HepG2 (cell line): ENCODE results near the gene IGFL2.

Experiments used
- ARID3A ChIP-seq: IDR thresholded peaks from 2 replicates; pipeline ENCODE4 v1.6.1; 2012; ENCODE audit warnings: low read depth, low read length, improper control_type of control experiment
- CTCF ChIP-seq: sonication (generic); formaldehyde crosslinking; IDR thresholded peaks from 2 replicates; pipeline ENCODE4 v1.5.0; 2020; ENCODE audit warnings: mild to moderate bottlenecking, missing genetic modification reagents, moderate library complexity
- ISX ChIP-seq: sonication (generic); formaldehyde crosslinking; conservative IDR thresholded peaks from 2 replicates; pipeline ENCODE4 v1.5.0; 2020; ENCODE audit warnings: missing genetic modification reagents
- SCMH1 ChIP-seq: sonication (generic); formaldehyde crosslinking; IDR thresholded peaks from 2 replicates; pipeline ENCODE4 v1.9.0; 2021; ENCODE audit warnings: missing genetic modification reagents, mild to moderate bottlenecking, borderline replicate concordance
- TAF1 ChIP-seq: sonication (generic); formaldehyde crosslinking; IDR thresholded peaks from 2 replicates; pipeline ENCODE4 v1.4.0; 2020; ENCODE audit warnings: missing genetic modification reagents
- ZNF333 ChIP-seq: sonication (generic); formaldehyde crosslinking; IDR thresholded peaks from 2 replicates; pipeline ENCODE4 v1.4.0; 2020; ENCODE audit warnings: mild to moderate bottlenecking, missing genetic modification reagents, borderline replicate concordance
- ZNF430 ChIP-seq: sonication (generic); formaldehyde crosslinking; IDR thresholded peaks from 2 replicates; pipeline ENCODE4 v1.9.0; 2021; ENCODE audit warnings: mild to moderate bottlenecking, missing genetic modification reagents

- TF ChIP-seq ZNF430 (CRISPR knock-in tag) (no peak), TAF1 (CRISPR knock-in tag) (no peak), ARID3A (no peak), ZNF333 (CRISPR knock-in tag) (no peak), SCMH1 (no peak), ISX (CRISPR knock-in tag) (no peak), CTCF (CRISPR knock-in tag) (no peak)
These were observed 21.9 kb upstream of the IGFL2 start for GRCh38 chr19:46126086-46126580.
